Thoracic aorta (tissue), 2 donors: Measurements from ENCODE around the gene ORC3. TPM values are rescaled to one million over a fixed set of nuclear protein-coding genes. Genes with fewer than 3 reads are reported as not detected.

Source experiments
- ATAC-seq: fragments of 150-250 bp; one replicate; pipeline ENCODE4 v1.8.0; 2017; ENCODE audit warnings: low read depth; ENCODE audit not compliant: insufficient number of reproducible peaks, low FRiP score
- DNase-seq: peaks from one replicate; pipeline ENCODE4 v3.0.0-alpha.2; 2020; ENCODE audit warnings: low spot score
- H3K27ac ChIP-seq, 2 donors: fragments of 200-600 bp; sonication (generic); 1 replicate in 1 of 2; 2 replicates in 1 of 2; pipeline ENCODE4 v1.5.1; 2016; ENCODE audit warnings: mild to moderate bottlenecking in 2 of 2, moderate library complexity in 2 of 2
- H3K27me3 ChIP-seq: fragments of 200-600 bp; sonication (generic); replicated peaks from 2 replicates; pipeline ENCODE4 v1.6.0; 2016; ENCODE audit warnings: mild to moderate bottlenecking; ENCODE audit not compliant: insufficient read depth
- H3K36me3 ChIP-seq: fragments of 200-600 bp; sonication (generic); one replicate; pipeline ENCODE4 v1.5.1; 2016
- H3K4me1 ChIP-seq, 2 donors: fragments of 200-600 bp; sonication (generic); 1 replicate in 1 of 2; 2 replicates in 1 of 2; pipeline versions ENCODE4 v1.5.1 to v1.6.0; 2016; ENCODE audit warnings: low read depth in 2 of 2, mild to moderate bottlenecking in 1 of 2; ENCODE audit not compliant: control insufficient read depth in 1 of 2
- H3K4me3 ChIP-seq: fragments of 200-600 bp; sonication (generic); 2 replicates; pipeline ENCODE4 v1.5.1; 2016; ENCODE audit warnings: mild to moderate bottlenecking
- H3K9me3 ChIP-seq: fragments of 200-600 bp; sonication (generic); 2 replicates; pipeline ENCODE4 v1.5.1; 2016
- CTCF ChIP-seq: fragments of 200-600 bp; sonication (generic); IDR thresholded peaks from one replicate; pipeline ENCODE4 v1.5.1; 2019; ENCODE audit warnings: antibody characterized with exemption
- total RNA-seq, 2 donors: library from RNA; depleted of rRNA; stranded (reverse); fragments of >200 nt; gene quantifications; one replicate each; pipeline versions ENCODE4 v1.1.0 to v1.2.3, GENCODE V29; 2016

Gene ORC3
- total RNA-seq, 2 donors from 2014 or later: 7.3 to 13.8 TPM

GRCh38 chr6:87714093-87714842 is 124.3 kb downstream of the ORC3 start:
- DNase-seq (no peak), ATAC-seq (no peak)
- Histone ChIP-seq H3K27ac (no peak overlapping the region), H3K27me3 (no peaks in the 10 kb centered on the region), H3K36me3 (no peaks in the 10 kb centered on the region), H3K4me1 (peaks cover 3 to 6% of the 10 kb centered on the region in 2 donors), H3K9me3 (no peaks in the 10 kb centered on the region), H3K4me3 (no peak overlapping the region)
- no peak for TF ChIP-seq CTCF

Other genes with a start within 250 kb of the ORC3 start
- 1 to 10 TPM; 4.7 to 4.9 TPM for gene C6orf163, start 245.3 kb upstream of the ORC3 start, total RNA-seq
- gene CFAP206, start 182.2 kb upstream of the ORC3 start, total RNA-seq: 1 to 10 TPM in 1 of 2 donors, not detected in 1; 2.8 TPM
- 10 to 100 TPM; 14.5 to 24.0 TPM for gene SLC35A1, start 117.2 kb upstream of the ORC3 start, total RNA-seq
- gene RARS2, start 148 bp upstream of the ORC3 start, total RNA-seq: 10 to 100 TPM; 21.4 to 25.0 TPM
- 10 to 100 TPM; 30.5 to 38.7 TPM for gene AKIRIN2, start 112.1 kb downstream of the ORC3 start, total RNA-seq